Measurements from ENCODE around the gene SEMA7A. TPM values are rescaled to one million over a fixed set of nuclear protein-coding genes. Genes with fewer than 3 reads are reported as not detected.

Gene SEMA7A
- total and polyA plus RNA-seq, 9 of the 15 experiments (the other 6 are each of a cell fraction or from before 2014, with no cell fraction given): 0.04 to 8.2 (median 5.4) TPM; not detected in 1

- TF ChIP-seq PBX2 (CRISPR knock-in tag; IDR thresholded peaks at IDR 0.05; ENCODE audit: low read depth): no peak
- TF ChIP-seq PBX2 (tag; conservative IDR thresholded peaks at IDR 0.05; ENCODE audit: low read depth): no peak; the same call in 1 of the 2 replicates
- TF ChIP-seq HEY1 (CRISPR knock-in tag; IDR thresholded peaks at IDR 0.05; ENCODE audit: borderline replicate concordance): no peak
- no peak for TF ChIP-seq ZNF512 (tag; IDR thresholded peaks at IDR 0.05)
- TF ChIP-seq ZNF766 (CRISPR knock-in tag; conservative IDR thresholded peaks at IDR 0.05): peak; percentile 48; the same call in 1 of the 2 replicates
- no peak for TF ChIP-seq CAMTA2 (CRISPR knock-in tag; conservative IDR thresholded peaks at IDR 0.05)
- peak in 1 of 2 experiments; percentile 87 for TF ChIP-seq AFF1 (IDR thresholded peaks at IDR 0.05; ENCODE audit: low read depth in 1 of 2, partially characterized antibody in 2 of 2)
- no peak for TF ChIP-seq SRSF1 (IDR thresholded peaks at IDR 0.05; ENCODE audit: low read depth, low read length)
- TF ChIP-seq BRD9 (IDR thresholded peaks at IDR 0.05; ENCODE audit: low read depth, partially characterized antibody): peak; percentile 28
- TF ChIP-seq ZNF174 (CRISPR knock-in tag; IDR thresholded peaks at IDR 0.05): no peak
- TF ChIP-seq SPI1 (IDR thresholded peaks at IDR 0.05; ENCODE audit: borderline replicate concordance, low read depth, low read length): no peak
- TF ChIP-seq HINFP (tag; conservative IDR thresholded peaks at IDR 0.05; ENCODE audit: low read depth): no peak
- no peak for TF ChIP-seq MTF1 (CRISPR knock-in tag; IDR thresholded peaks at IDR 0.05; ENCODE audit: borderline replicate concordance)
- 0 out of 2 replicates have a peak, but pooled peaks have one; percentile 14 for TF ChIP-seq ZNF197 (CRISPR knock-in tag; IDR thresholded peaks at IDR 0.05; ENCODE audit: low read depth)
- no peak for TF ChIP-seq SMAD3 (CRISPR knock-in tag; conservative IDR thresholded peaks at IDR 0.05)
Measured at GRCh38 chr15:74460871-74461846, 27.4 kb upstream of the SEMA7A start, which contains the start of gene UBL7 (continued).

Data from K562 (cell line).